Measurements from ENCODE around the gene NBPF1. TPM values are rescaled to one million over a fixed set of nuclear protein-coding genes. Genes with fewer than 3 reads are reported as not detected.

Gene NBPF1
- total and polyA plus RNA-seq, 9 of the 15 experiments (the other 6 are each of a cell fraction or from before 2014, with no cell fraction given) = 5.2 to 42.6 (median 24.1) TPM

- TF ChIP-seq YY1 (IDR thresholded peaks at IDR 0.05; ENCODE audit: borderline replicate concordance in 1 of 3, control insufficient read depth in 1 of 3, extremely low read depth in 1 of 3, insufficient read depth in 3 of 3, insufficient read length in 1 of 3, insufficient replicate concordance in 2 of 3, low read depth in 1 of 3, low read length in 2 of 3) (peak in 1 of 3 experiments; percentile 48), SMARCA5 (IDR thresholded peaks at IDR 0.05) (no peak), ZBTB40 (IDR thresholded peaks at IDR 0.05) (no peak), ZBTB40 (CRISPR knock-in tag; IDR thresholded peaks at IDR 0.05) (no peak), HDAC2 (IDR thresholded peaks at IDR 0.05) (no peak), SMAD2 (IDR thresholded peaks at IDR 0.05; ENCODE audit: low read depth, low read length) (no peak), HDAC3 (IDR thresholded peaks at IDR 0.05; ENCODE audit: borderline replicate concordance, partially characterized antibody) (no peak), NR2C2 (CRISPR knock-in tag; IDR thresholded peaks at IDR 0.05) (peak; percentile 90), NR2C2 (tag; IDR thresholded peaks at IDR 0.05) (no peak), HCFC1 (IDR thresholded peaks at IDR 0.05; ENCODE audit: low read depth, low read length) (peak; percentile 66), MTF1 (CRISPR knock-in tag; IDR thresholded peaks at IDR 0.05; ENCODE audit: borderline replicate concordance) (peak; percentile 85; the same call in 1 of the 2 replicates), ZNF75A (CRISPR knock-in tag; IDR thresholded peaks at IDR 0.05) (peak; percentile 10; the same call in 1 of the 2 replicates), MEF2D (tag; conservative IDR thresholded peaks at IDR 0.05; ENCODE audit: low read depth) (no peak; the same call in 1 of the 2 replicates), NBN (IDR thresholded peaks at IDR 0.05; ENCODE audit: low read depth) (no peak)
- TF ChIP-seq, protein P1, sequence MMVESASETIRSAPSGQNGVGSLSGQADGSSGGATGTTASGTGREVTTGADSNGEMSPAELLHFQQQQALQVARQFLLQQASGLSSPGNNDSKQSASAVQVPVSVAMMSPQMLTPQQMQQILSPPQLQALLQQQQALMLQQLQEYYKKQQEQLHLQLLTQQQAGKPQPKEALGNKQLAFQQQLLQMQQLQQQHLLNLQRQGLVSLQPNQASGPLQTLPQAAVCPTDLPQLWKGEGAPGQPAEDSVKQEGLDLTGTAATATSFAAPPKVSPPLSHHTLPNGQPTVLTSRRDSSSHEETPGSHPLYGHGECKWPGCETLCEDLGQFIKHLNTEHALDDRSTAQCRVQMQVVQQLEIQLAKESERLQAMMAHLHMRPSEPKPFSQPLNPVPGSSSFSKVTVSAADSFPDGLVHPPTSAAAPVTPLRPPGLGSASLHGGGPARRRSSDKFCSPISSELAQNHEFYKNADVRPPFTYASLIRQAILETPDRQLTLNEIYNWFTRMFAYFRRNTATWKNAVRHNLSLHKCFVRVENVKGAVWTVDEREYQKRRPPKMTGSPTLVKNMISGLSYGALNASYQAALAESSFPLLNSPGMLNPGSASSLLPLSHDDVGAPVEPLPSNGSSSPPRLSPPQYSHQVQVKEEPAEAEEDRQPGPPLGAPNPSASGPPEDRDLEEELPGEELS (CRISPR knock-in tag; IDR thresholded peaks at IDR 0.05; ENCODE audit: borderline replicate concordance) = no peak
Measured at GRCh38 chr1:16613185-16614147, at the start of gene NBPF1 (continued).
